CD14-positive monocyte (primary cell): ENCODE measurements around the gene GSTK1. TPM values are rescaled to one million over a fixed set of nuclear protein-coding genes. Genes with fewer than 3 reads are reported as not detected.

Experiments used
- DNase-seq, 3 donors: peaks; one replicate each; pipeline ENCODE4 v3.0.0-alpha.2; 2011 to 2022
- H2AFZ ChIP-seq: 2 replicates; pipeline ENCODE4 v1.6.0; 2012; ENCODE audit warnings: mild to moderate bottlenecking, low read depth, low read length, inconsistent platforms; ENCODE audit not compliant: insufficient read depth, poor library complexity, severe bottlenecking
- H3K27ac ChIP-seq, 2 donors: 1 replicate in 1 of 2; 2 replicates in 1 of 2; pipeline ENCODE4 v1.5.1; 2012 to 2013; ENCODE audit warnings: low read length in 2 of 2, control low read depth in 1 of 2, inconsistent platforms in 1 of 2, low read depth in 1 of 2, mild to moderate bottlenecking in 1 of 2
- H3K27me3 ChIP-seq, 2 donors: one replicate each; pipeline versions ENCODE4 v1.6.0 to v1.6.1; 2011 to 2013; ENCODE audit warnings: low read length in 2 of 2; ENCODE audit not compliant: control insufficient read depth in 2 of 2, insufficient read depth in 2 of 2
- H3K36me3 ChIP-seq, 2 donors: replicated peaks in 1 of 2; 1 replicate in 1 of 2; 2 replicates in 1 of 2; pipeline versions ENCODE4 v1.5.1 to v1.6.1; 2012 to 2013; ENCODE audit warnings: low read length in 2 of 2, control low read depth in 1 of 2, inconsistent platforms in 1 of 2, mild to moderate bottlenecking in 1 of 2; ENCODE audit not compliant: insufficient read depth in 2 of 2, control insufficient read depth in 1 of 2
- H3K4me1 ChIP-seq, 2 donors: 1 replicate in 1 of 2; 2 replicates in 1 of 2; pipeline versions ENCODE4 v1.5.1 to v1.6.1; 2012 to 2013; ENCODE audit warnings: low read length in 2 of 2, control low read depth in 1 of 2, inconsistent platforms in 1 of 2, mild to moderate bottlenecking in 1 of 2, moderate library complexity in 1 of 2; ENCODE audit not compliant: insufficient read depth in 2 of 2, control insufficient read depth in 1 of 2
- H3K4me2 ChIP-seq: replicated peaks from 2 replicates; pipeline ENCODE3; 2012; ENCODE audit warnings: low read length, moderate library complexity, mild to moderate bottlenecking; ENCODE audit not compliant: poor library complexity, severe bottlenecking; ENCODE audit errors: extremely low read depth
- H3K4me3 ChIP-seq, 3 experiments: fragments of 200-600 bp in 1 of 3; sonication (generic) in 1 of 3; replicated peaks in 1 of 3; 1 replicate in 2 of 3; 2 replicates in 1 of 3; pipeline ENCODE4 v1.5.1; 2011 to 2013; ENCODE audit warnings: low read length in 3 of 3, mild to moderate bottlenecking in 3 of 3, control low read depth in 2 of 3, low read depth in 2 of 3, inconsistent platforms in 1 of 3, moderate library complexity in 1 of 3
- H3K79me2 ChIP-seq: 2 replicates; pipeline ENCODE4 v1.6.0; 2012; ENCODE audit warnings: mild to moderate bottlenecking, control low read depth, inconsistent platforms, low read length, moderate library complexity; ENCODE audit not compliant: insufficient read depth
- H3K9ac ChIP-seq: 2 replicates; pipeline ENCODE4 v1.6.0; 2017; ENCODE audit warnings: low read length, mild to moderate bottlenecking; ENCODE audit not compliant: insufficient read depth, poor library complexity, severe bottlenecking
- H3K9me3 ChIP-seq, 2 donors: replicated peaks in 1 of 2; 1 replicate in 1 of 2; 2 replicates in 1 of 2; pipeline versions ENCODE4 v1.5.1 to v1.6.1; 2012 to 2013; ENCODE audit warnings: low read length in 2 of 2, control low read depth in 1 of 2; ENCODE audit not compliant: control insufficient read depth in 1 of 2, insufficient read depth in 1 of 2
- H4K20me1 ChIP-seq: 2 replicates; pipeline ENCODE4 v1.6.0; 2012; ENCODE audit warnings: mild to moderate bottlenecking, low read length, control low read depth, moderate library complexity; ENCODE audit not compliant: insufficient read depth
- H3K27ac Mint-ChIP-seq, 7 donors: one replicate each; pipeline ENCODE4 v1.8.0; 2020; ENCODE audit warnings: mild to moderate bottlenecking in 7 of 7, mixed read lengths in 7 of 7, moderate library complexity in 6 of 7, inconsistent platforms in 2 of 7
- H3K27me3 Mint-ChIP-seq, 3 donors: one replicate each; pipeline ENCODE4 v1.8.0; 2021 to 2022; ENCODE audit warnings: low read depth in 3 of 3, mild to moderate bottlenecking in 3 of 3, mixed read lengths in 3 of 3, moderate library complexity in 3 of 3, inconsistent platforms in 1 of 3
- H3K36me3 Mint-ChIP-seq, 2 donors: one replicate each; pipeline ENCODE4 v1.8.0; 2020; ENCODE audit warnings: mixed read lengths in 2 of 2, inconsistent platforms in 1 of 2, mild to moderate bottlenecking in 1 of 2
- H3K4me1 Mint-ChIP-seq: one replicate; pipeline ENCODE4 v1.8.0; 2020; ENCODE audit warnings: mild to moderate bottlenecking, mixed read lengths
- H3K4me3 Mint-ChIP-seq, 2 donors: one replicate each; pipeline ENCODE4 v1.8.0; 2020; ENCODE audit warnings: mild to moderate bottlenecking in 2 of 2, mixed read lengths in 2 of 2, moderate library complexity in 1 of 2
- H3K9me3 Mint-ChIP-seq, 7 donors: one replicate each; pipeline ENCODE4 v1.8.0; 2020 to 2022; ENCODE audit warnings: mixed read lengths in 7 of 7, mild to moderate bottlenecking in 6 of 7, moderate library complexity in 6 of 7, inconsistent platforms in 2 of 7
- WGBS: methylation state at CpG from one replicate; pipeline ENCODE4 v1.1.5; 2013; ENCODE audit warnings: missing lambda C conversion rate; ENCODE audit not compliant: insufficient coverage; 5-methylcytosine and 5-hydroxymethylcytosine counted together
- intact Hi-C, 2 donors: fragments of 100-400 bp; cut with micrococcal nuclease; formaldehyde crosslinking; loops; one replicate each; pipeline versions ENCODE4 v1.15.0 to v1.15.1; 2023
- polyA plus RNA-seq, 3 donors: library from polyadenylated mRNA; depleted of rRNA in 1 of 3; unstranded in 2 of 3; stranded (reverse) in 1 of 3; fragments of 300-500 nt in 2 of 3; fragments of >200 nt in 1 of 3; fragmentation: Illumina TruSeq in 2 of 3; gene quantifications; 1 replicate in 2 of 3; 2 replicates in 1 of 3; pipeline ENCODE4 v1.2.3, GENCODE V29; 2012 to 2021
- TF ChIP-seq, protein P1 (sequence below): fragments of 200-600 bp; IDR thresholded peaks from one replicate; pipeline ENCODE4 v1.8.0; 2022; ENCODE audit warnings: antibody characterized with exemption, mild to moderate bottlenecking

Gene GSTK1
- polyA plus RNA-seq, 3 donors, result 413 to 547 (median 427) TPM

- peak overlapping the region in 4 of 7 donors; percentile 17 to 74 (median 45) for H3K27ac Mint-ChIP-seq
- no peak overlapping the region for H3K4me3 Mint-ChIP-seq
- Histone ChIP-seq H3K27ac (peak overlapping the region in 1 of 2 donors; percentile 30), H3K79me2 (peaks cover 59% of the 10 kb centered on the region), H2AFZ (no peak overlapping the region), H3K4me2 (no peak overlapping the region), H4K20me1 (no peaks in the 10 kb centered on the region), H3K27me3 (no peaks in the 10 kb centered on the region), H3K36me3 (peaks cover 63 to 77% of the 10 kb centered on the region in 2 donors), H3K9me3 (no peaks in the 10 kb centered on the region), H3K9ac (no peak overlapping the region), H3K4me3 (no peak overlapping the region), H3K4me1 (peaks cover 27% of the 10 kb centered on the region in 2 donors)
- peaks cover 0 to 3% (median 0%) of the 10 kb centered on the region in 3 donors for H3K27me3 Mint-ChIP-seq
- peaks cover 0 to 3% (median 0%) of the 10 kb centered on the region in 7 donors for H3K9me3 Mint-ChIP-seq
- peaks cover 70 to 80% of the 10 kb centered on the region in 2 donors for H3K36me3 Mint-ChIP-seq
- intact Hi-C loops, result loop anchor here (5.0 kb wide), 2 partner anchors 58 to 298 kb away; no protein-coding TSS in a partner anchor
- no peak for DNase-seq
- WGBS, result 95% methylated on average over 6 of the region's 6 CpGs
- peaks cover 48% of the 10 kb centered on the region for H3K4me1 Mint-ChIP-seq
- TF ChIP-seq, protein P1, sequence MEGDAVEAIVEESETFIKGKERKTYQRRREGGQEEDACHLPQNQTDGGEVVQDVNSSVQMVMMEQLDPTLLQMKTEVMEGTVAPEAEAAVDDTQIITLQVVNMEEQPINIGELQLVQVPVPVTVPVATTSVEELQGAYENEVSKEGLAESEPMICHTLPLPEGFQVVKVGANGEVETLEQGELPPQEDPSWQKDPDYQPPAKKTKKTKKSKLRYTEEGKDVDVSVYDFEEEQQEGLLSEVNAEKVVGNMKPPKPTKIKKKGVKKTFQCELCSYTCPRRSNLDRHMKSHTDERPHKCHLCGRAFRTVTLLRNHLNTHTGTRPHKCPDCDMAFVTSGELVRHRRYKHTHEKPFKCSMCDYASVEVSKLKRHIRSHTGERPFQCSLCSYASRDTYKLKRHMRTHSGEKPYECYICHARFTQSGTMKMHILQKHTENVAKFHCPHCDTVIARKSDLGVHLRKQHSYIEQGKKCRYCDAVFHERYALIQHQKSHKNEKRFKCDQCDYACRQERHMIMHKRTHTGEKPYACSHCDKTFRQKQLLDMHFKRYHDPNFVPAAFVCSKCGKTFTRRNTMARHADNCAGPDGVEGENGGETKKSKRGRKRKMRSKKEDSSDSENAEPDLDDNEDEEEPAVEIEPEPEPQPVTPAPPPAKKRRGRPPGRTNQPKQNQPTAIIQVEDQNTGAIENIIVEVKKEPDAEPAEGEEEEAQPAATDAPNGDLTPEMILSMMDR, result no peak
Observed at GRCh38 chr7:143304938-143305337, 41.7 kb downstream of the GSTK1 start.

DNA sequence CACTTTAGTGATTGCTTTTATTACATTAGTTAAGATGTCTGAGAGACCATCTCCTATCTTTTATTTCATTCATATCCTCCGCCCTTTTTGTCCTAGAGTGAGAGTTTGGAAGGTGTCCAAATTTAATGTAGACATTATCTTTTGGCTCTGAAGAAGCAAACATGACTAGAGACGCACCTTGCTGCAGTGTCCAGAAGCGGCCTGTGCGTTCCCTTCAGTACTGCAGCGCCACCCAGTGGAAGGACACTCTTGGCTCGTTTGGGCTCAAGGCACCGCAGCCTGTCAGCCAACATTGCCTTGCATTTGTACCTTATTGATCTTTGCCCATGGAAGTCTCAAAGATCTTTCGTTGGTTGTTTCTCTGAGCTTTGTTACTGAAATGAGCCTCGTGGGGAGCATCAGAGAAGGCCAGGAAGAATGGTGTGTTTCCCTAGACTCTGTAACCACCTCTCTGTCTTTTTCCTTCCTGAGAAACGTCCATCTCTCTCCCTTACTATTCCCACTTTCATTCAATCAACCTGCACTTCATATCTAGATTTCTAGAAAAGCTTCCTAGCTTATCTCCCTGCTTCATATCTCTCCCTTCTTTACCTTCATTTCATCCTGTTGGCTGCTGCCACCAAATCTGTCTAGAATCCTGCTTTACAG lies 42.3 kb downstream of the GSTK1 start:
- Mint-ChIP-seq H3K27ac (peak overlapping the region; percentile 17 to 86 (median 67)), H3K4me1 (peaks cover 48% of the 10 kb centered on the region), H3K4me3 (no peak overlapping the region), H3K9me3 (peaks cover 0 to 2% (median 0%) of the 10 kb centered on the region in 7 donors), H3K27me3 (peaks cover 0 to 3% (median 0%) of the 10 kb centered on the region in 3 donors), H3K36me3 (peaks cover 65 to 74% of the 10 kb centered on the region in 2 donors)
- Histone ChIP-seq H3K9ac (no peak overlapping the region), H3K9me3 (no peaks in the 10 kb centered on the region), H3K79me2 (peaks cover 55% of the 10 kb centered on the region), H3K27ac (peak overlapping the region in 1 of 2 donors; percentile 30), H3K4me3 (no peak overlapping the region), H3K4me2 (no peak overlapping the region), H3K36me3 (peaks cover 60 to 71% of the 10 kb centered on the region in 2 donors), H4K20me1 (no peaks in the 10 kb centered on the region), H3K27me3 (no peaks in the 10 kb centered on the region), H2AFZ (no peak overlapping the region), H3K4me1 (peaks cover 26 to 27% of the 10 kb centered on the region in 2 donors)
- 66% methylated on average over 7 of the region's 10 CpGs for WGBS
- DNase-seq, result peak; percentile 52 to 64 (median 60)
- intact Hi-C loops, result no loop called here
- TF ChIP-seq, protein P1, result peak; percentile 86
